ENCODE measurements around the gene RXRA. TPM values are rescaled to one million over a fixed set of nuclear protein-coding genes. Genes with fewer than 3 reads are reported as not detected.

Gene RXRA
- total and polyA plus RNA-seq, 4 donors, result 41.5 to 116 (median 74.1) TPM

- TF ChIP-seq NR2F2 (IDR thresholded peaks at IDR 0.05) (no peak), HNF4A (conservative IDR thresholded peaks at IDR 0.05) (no peak), YY1 (IDR thresholded peaks at IDR 0.05) (no peak)
- TF ChIP-seq, protein P1, sequence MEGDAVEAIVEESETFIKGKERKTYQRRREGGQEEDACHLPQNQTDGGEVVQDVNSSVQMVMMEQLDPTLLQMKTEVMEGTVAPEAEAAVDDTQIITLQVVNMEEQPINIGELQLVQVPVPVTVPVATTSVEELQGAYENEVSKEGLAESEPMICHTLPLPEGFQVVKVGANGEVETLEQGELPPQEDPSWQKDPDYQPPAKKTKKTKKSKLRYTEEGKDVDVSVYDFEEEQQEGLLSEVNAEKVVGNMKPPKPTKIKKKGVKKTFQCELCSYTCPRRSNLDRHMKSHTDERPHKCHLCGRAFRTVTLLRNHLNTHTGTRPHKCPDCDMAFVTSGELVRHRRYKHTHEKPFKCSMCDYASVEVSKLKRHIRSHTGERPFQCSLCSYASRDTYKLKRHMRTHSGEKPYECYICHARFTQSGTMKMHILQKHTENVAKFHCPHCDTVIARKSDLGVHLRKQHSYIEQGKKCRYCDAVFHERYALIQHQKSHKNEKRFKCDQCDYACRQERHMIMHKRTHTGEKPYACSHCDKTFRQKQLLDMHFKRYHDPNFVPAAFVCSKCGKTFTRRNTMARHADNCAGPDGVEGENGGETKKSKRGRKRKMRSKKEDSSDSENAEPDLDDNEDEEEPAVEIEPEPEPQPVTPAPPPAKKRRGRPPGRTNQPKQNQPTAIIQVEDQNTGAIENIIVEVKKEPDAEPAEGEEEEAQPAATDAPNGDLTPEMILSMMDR (IDR thresholded peaks at IDR 0.05; ENCODE audit: low read depth, low read length, missing input control), result no peak
- H3K4me1 ChIP-seq (ENCODE audit: control insufficient read depth in 4 of 4, insufficient read depth in 4 of 4, low read length in 3 of 4), result no peaks in the 10 kb centered on the region
- 57% methylated on average over 13 of the region's 13 CpGs for WGBS
- DNase-seq (ENCODE audit: low spot score), result no peak
- no peak overlapping the region for H3K9ac ChIP-seq (ENCODE audit: low read depth in 1 of 2, low read length in 2 of 2)
- H3K36me3 ChIP-seq (ENCODE audit: control insufficient read depth in 4 of 4, insufficient read depth in 3 of 4, low read depth in 1 of 4, low read length in 3 of 4), result no peaks in the 10 kb centered on the region
- no peaks in the 10 kb centered on the region for H3K27me3 ChIP-seq (ENCODE audit: control insufficient read depth in 4 of 4, insufficient read depth in 4 of 4, low read length in 3 of 4)
- no peak overlapping the region for H3K4me3 ChIP-seq (ENCODE audit: low read depth in 1 of 3, low read length in 3 of 3)
- H3K9me3 ChIP-seq (ENCODE audit: control insufficient read depth in 4 of 4, low read length in 3 of 4), result peaks cover 0 to 5% (median 4%) of the 10 kb centered on the region in 4 donors
- H3K27ac ChIP-seq (ENCODE audit: low read depth in 1 of 2, low read length in 2 of 2), result no peak overlapping the region
Measured at GRCh38 chr9:134462318-134462717, 136.1 kb downstream of the RXRA start.

DNA sequence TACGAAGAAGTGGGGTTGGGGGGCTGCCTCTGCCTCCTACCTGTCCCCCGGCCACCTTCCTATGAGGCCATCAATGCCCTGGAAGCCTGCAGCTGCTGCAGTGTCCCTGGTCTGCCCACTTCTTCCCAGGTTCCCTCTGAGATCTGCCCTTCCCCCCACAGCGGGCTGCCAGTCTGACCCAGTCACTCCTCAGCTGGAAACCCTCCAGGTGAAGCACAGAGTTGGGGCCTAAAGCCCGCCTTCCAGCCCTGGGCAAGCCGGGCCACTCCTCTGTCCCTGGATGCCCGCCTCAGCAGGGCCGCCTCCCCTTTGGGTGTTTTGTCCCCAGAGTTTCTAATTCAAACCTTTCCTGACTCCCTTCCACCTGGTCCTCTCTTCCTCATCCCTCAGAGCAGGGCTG lies 137.0 kb downstream of the RXRA start:
- H3K4me1 ChIP-seq (ENCODE audit: control insufficient read depth in 4 of 4, insufficient read depth in 4 of 4, low read length in 3 of 4), result no peaks in the 10 kb centered on the region
- H3K9me3 ChIP-seq (ENCODE audit: control insufficient read depth in 4 of 4, low read length in 3 of 4), result peaks cover 0 to 5% (median 4%) of the 10 kb centered on the region in 4 donors
- H3K27me3 ChIP-seq (ENCODE audit: control insufficient read depth in 4 of 4, insufficient read depth in 4 of 4, low read length in 3 of 4), result no peaks in the 10 kb centered on the region
- WGBS, result 71% methylated on average over 7 of the region's 7 CpGs
- TF ChIP-seq JUND (IDR thresholded peaks at IDR 0.05) (no peak), REST (IDR thresholded peaks at IDR 0.05) (no peak), HNF4G (IDR thresholded peaks at IDR 0.05) (no peak), YY1 (IDR thresholded peaks at IDR 0.05) (no peak), RXRA (IDR thresholded peaks at IDR 0.05) (no peak), FOXA2 (IDR thresholded peaks at IDR 0.05) (no peak), HNF4A (conservative IDR thresholded peaks at IDR 0.05) (no peak), NR2F2 (IDR thresholded peaks at IDR 0.05) (no peak), FOXA1 (IDR thresholded peaks at IDR 0.05) (no peak), ZBTB33 (IDR thresholded peaks at IDR 0.05) (no peak)
- TF ChIP-seq, protein P1 (IDR thresholded peaks at IDR 0.05; ENCODE audit: low read depth, low read length, missing input control), result no peak
- H3K4me3 ChIP-seq (ENCODE audit: low read depth in 1 of 3, low read length in 3 of 3), result no peak overlapping the region
- H3K36me3 ChIP-seq (ENCODE audit: control insufficient read depth in 4 of 4, insufficient read depth in 3 of 4, low read depth in 1 of 4, low read length in 3 of 4), result no peaks in the 10 kb centered on the region
- DNase-seq (ENCODE audit: low spot score), result no peak
- no peak overlapping the region for H3K9ac ChIP-seq (ENCODE audit: low read depth in 1 of 2, low read length in 2 of 2)
- no peak overlapping the region for H3K27ac ChIP-seq (ENCODE audit: low read depth in 1 of 2, low read length in 2 of 2)
